Measurements from ENCODE around the gene OPN3. TPM values are rescaled to one million over a fixed set of nuclear protein-coding genes. Genes with fewer than 3 reads are reported as not detected.
A peak's percentile ranks its signal among the peaks of the same experiment; 100 is the strongest.

Gene OPN3
- total and polyA plus RNA-seq, 4 donors, result 8.4 to 14.3 (median 11.7) TPM

- Histone ChIP-seq H3K4me1 (ENCODE audit: control insufficient read depth, insufficient read depth, low read length) (no peaks in the 10 kb centered on the region), H3K27me3 (ENCODE audit: control insufficient read depth, insufficient read depth, low read length) (no peaks in the 10 kb centered on the region), H3K27ac (ENCODE audit: low read depth, low read length) (no peak overlapping the region), H3K36me3 (ENCODE audit: control insufficient read depth, insufficient read depth, low read length) (no peaks in the 10 kb centered on the region), H3K4me3 (ENCODE audit: low read depth, low read length) (no peak overlapping the region), H3K9me3 (ENCODE audit: control insufficient read depth, insufficient read depth, low read length) (no peaks in the 10 kb centered on the region)
- no peak for DNase-seq (ENCODE audit: low read depth in 4 of 6, low spot score in 6 of 6)
Observed at GRCh38 chr1:241630005-241630404, 10.2 kb downstream of the OPN3 start.

DNA sequence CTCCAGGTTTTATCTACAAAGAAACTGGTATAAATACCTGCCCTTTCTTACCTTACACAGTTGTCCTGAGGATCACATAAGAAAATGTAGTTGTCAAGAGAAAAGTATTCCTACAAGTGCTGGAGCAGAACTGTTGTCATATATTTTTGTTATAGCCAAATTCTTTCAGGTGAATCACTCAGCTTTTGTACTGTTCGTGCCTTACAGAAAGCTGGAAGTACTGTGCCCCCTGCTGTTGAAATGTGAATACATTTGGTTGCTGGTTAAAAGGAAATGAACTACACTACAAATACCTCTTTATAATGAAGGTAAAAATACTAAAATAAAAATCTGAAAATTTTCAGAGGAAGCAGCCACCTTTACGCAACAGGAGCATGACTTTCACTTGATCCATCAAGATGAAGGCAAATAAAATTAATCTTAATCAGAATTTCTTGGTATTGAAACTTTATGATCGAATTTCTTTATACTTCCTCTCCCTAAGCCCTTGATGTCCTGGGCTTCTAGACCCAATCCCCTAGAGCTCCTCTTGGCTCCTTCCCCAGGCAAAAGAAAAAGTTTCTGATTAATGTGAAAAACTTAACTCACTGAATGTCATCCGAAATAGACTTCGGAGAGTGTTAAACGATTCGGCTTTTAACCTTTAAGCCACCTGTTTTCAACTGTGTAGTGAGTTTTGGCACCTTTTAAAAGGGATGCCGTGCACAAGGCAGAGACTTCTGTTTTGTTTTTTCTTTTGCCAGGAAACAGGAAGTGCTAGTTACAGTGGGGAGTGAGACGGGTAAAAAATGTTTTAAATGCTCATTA lies 12.5 kb downstream of the OPN3 start:
- H3K27me3 ChIP-seq (ENCODE audit: control insufficient read depth, insufficient read depth, low read length), result no peaks in the 10 kb centered on the region
- H3K27ac ChIP-seq (ENCODE audit: low read depth, low read length), result no peak overlapping the region
- no CpG with 5 or more reads among the region's 9 CpGs for WGBS (ENCODE audit: insufficient coverage)
- no peaks in the 10 kb centered on the region for H3K9me3 ChIP-seq (ENCODE audit: control insufficient read depth, insufficient read depth, low read length)
- no peaks in the 10 kb centered on the region for H3K4me1 ChIP-seq (ENCODE audit: control insufficient read depth, insufficient read depth, low read length)
- DNase-seq (ENCODE audit: low read depth in 4 of 6, low spot score in 6 of 6), result peak in 3 of 6 donors; percentile 11 to 85 (median 46)
- H3K4me3 ChIP-seq (ENCODE audit: low read depth, low read length), result no peak overlapping the region
- no peaks in the 10 kb centered on the region for H3K36me3 ChIP-seq (ENCODE audit: control insufficient read depth, insufficient read depth, low read length)

- no peaks in the 10 kb centered on the region for H3K4me1 ChIP-seq (ENCODE audit: control insufficient read depth, insufficient read depth, low read length)
- H3K27ac ChIP-seq (ENCODE audit: low read depth, low read length), result no peak overlapping the region
- H3K36me3 ChIP-seq (ENCODE audit: control insufficient read depth, insufficient read depth, low read length), result no peaks in the 10 kb centered on the region
- DNase-seq (ENCODE audit: low read depth in 4 of 6, low spot score in 6 of 6), result no peak
- H3K4me3 ChIP-seq (ENCODE audit: low read depth, low read length), result no peak overlapping the region
- no peaks in the 10 kb centered on the region for H3K9me3 ChIP-seq (ENCODE audit: control insufficient read depth, insufficient read depth, low read length)
- 100% methylated on average over 1 of the region's 2 CpGs for WGBS (ENCODE audit: insufficient coverage)
- H3K27me3 ChIP-seq (ENCODE audit: control insufficient read depth, insufficient read depth, low read length), result no peaks in the 10 kb centered on the region
Observed at GRCh38 chr1:241624935-241625334, 15.2 kb downstream of the OPN3 start.

GRCh38 chr1:241622669-241623068 lies 17.5 kb downstream of the OPN3 start:
- Histone ChIP-seq H3K27ac (ENCODE audit: low read depth, low read length) (no peak overlapping the region), H3K27me3 (ENCODE audit: control insufficient read depth, insufficient read depth, low read length) (no peaks in the 10 kb centered on the region), H3K9me3 (ENCODE audit: control insufficient read depth, insufficient read depth, low read length) (no peaks in the 10 kb centered on the region), H3K4me3 (ENCODE audit: low read depth, low read length) (no peak overlapping the region), H3K36me3 (ENCODE audit: control insufficient read depth, insufficient read depth, low read length) (no peaks in the 10 kb centered on the region), H3K4me1 (ENCODE audit: control insufficient read depth, insufficient read depth, low read length) (no peaks in the 10 kb centered on the region)
- DNase-seq (ENCODE audit: low read depth in 4 of 6, low spot score in 6 of 6), result peak in 1 of 6 donors; percentile 49
- whole genome bisulfite sequencing (ENCODE audit: insufficient coverage), result 83% methylated on average over 2 of the region's 5 CpGs

GRCh38 chr1:241617426-241617825 lies 22.7 kb downstream of the OPN3 start:
- H3K27ac ChIP-seq (ENCODE audit: low read depth, low read length), result no peak overlapping the region
- peak in 1 of 6 donors; percentile 43 for DNase-seq (ENCODE audit: low read depth in 4 of 6, low spot score in 6 of 6)
- no peak overlapping the region for H3K4me3 ChIP-seq (ENCODE audit: low read depth, low read length)
- WGBS (ENCODE audit: insufficient coverage), result 57% methylated on average over 1 of the region's 7 CpGs
- no peaks in the 10 kb centered on the region for H3K9me3 ChIP-seq (ENCODE audit: control insufficient read depth, insufficient read depth, low read length)
- H3K27me3 ChIP-seq (ENCODE audit: control insufficient read depth, insufficient read depth, low read length), result no peaks in the 10 kb centered on the region
- H3K4me1 ChIP-seq (ENCODE audit: control insufficient read depth, insufficient read depth, low read length), result no peaks in the 10 kb centered on the region
- no peaks in the 10 kb centered on the region for H3K36me3 ChIP-seq (ENCODE audit: control insufficient read depth, insufficient read depth, low read length)

DNA sequence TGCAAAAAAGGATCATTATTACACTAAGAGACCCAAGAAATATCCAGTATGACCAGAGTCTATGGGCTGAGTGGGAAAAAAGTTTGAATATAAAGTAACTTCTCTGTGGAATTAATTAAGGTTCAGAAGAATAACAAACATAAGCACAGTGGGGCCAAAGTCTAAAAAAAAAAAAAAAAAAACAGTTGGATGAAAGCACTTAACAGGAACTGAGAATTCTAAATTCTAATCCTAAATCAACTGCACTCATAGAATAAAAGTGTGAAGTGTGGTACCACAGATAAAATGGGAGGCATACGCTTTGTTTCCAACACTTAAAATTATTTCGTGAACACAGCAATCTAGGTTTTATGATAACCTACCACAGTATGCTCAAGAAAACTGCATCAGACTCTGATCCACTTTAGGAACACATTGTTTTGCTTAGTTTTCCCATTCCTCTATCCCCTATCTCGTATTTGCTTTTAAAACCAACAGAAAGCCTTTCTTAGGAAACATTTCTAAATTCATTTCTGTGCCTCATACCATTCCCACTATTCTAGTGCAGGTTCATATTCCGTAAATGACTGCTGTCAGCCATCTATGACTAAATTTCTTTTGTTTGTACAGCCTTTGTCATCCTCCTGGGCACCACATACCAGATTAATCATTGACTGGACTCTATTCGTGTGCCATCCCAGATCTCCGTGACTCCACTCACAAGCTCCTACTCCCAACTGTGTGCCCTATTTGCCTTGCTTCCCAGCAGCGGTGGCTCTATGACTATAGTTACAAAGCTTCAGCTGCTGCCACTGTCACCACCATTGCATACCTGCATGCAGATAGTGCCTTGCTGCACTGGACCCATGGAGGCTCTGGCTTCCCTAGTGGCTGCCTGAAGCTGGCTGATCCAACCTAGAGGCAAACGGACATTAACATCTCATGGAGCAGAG lies 24.9 kb downstream of the OPN3 start:
- H3K4me3 ChIP-seq (ENCODE audit: low read depth, low read length), result no peak overlapping the region
- WGBS (ENCODE audit: insufficient coverage), result 71% methylated on average over 6 of the region's 8 CpGs
- H3K9me3 ChIP-seq (ENCODE audit: control insufficient read depth, insufficient read depth, low read length), result no peaks in the 10 kb centered on the region
- no peak for DNase-seq (ENCODE audit: low read depth in 4 of 6, low spot score in 6 of 6)
- no peak overlapping the region for H3K27ac ChIP-seq (ENCODE audit: low read depth, low read length)
- H3K27me3 ChIP-seq (ENCODE audit: control insufficient read depth, insufficient read depth, low read length), result no peaks in the 10 kb centered on the region
- no peaks in the 10 kb centered on the region for H3K4me1 ChIP-seq (ENCODE audit: control insufficient read depth, insufficient read depth, low read length)
- no peaks in the 10 kb centered on the region for H3K36me3 ChIP-seq (ENCODE audit: control insufficient read depth, insufficient read depth, low read length)

- Histone ChIP-seq H3K9me3 (ENCODE audit: control insufficient read depth, insufficient read depth, low read length) (no peaks in the 10 kb centered on the region), H3K36me3 (ENCODE audit: control insufficient read depth, insufficient read depth, low read length) (no peaks in the 10 kb centered on the region), H3K4me3 (ENCODE audit: low read depth, low read length) (no peak overlapping the region), H3K4me1 (ENCODE audit: control insufficient read depth, insufficient read depth, low read length) (no peaks in the 10 kb centered on the region), H3K27me3 (ENCODE audit: control insufficient read depth, insufficient read depth, low read length) (no peaks in the 10 kb centered on the region), H3K27ac (ENCODE audit: low read depth, low read length) (no peak overlapping the region)
- no peak for DNase-seq (ENCODE audit: low read depth in 4 of 6, low spot score in 6 of 6)
- WGBS (ENCODE audit: insufficient coverage), result 61% methylated on average over 3 of the region's 4 CpGs
Observed at GRCh38 chr1:241614572-241614971, 25.6 kb downstream of the OPN3 start.

DNA sequence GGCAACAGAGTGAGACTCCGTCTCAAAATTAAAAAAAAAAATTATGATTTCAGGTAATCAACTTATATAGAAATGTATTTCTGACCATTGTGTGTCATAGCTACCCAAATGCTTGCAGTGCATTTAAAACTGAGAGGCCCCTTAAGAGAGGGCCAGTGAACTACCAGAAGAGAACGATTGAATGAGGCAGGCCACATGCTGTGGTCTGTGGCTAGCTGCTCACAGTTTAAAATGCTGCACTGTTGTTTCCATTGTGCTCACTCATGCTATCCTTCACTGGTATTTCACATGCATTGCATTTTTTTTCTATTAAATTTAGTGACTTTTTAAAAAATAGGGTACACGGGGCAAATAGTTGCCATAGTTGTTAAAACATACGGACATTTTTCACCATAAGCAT lies 26.0 kb downstream of the OPN3 start:
- Histone ChIP-seq H3K4me3 (ENCODE audit: low read depth, low read length) (no peak overlapping the region), H3K27me3 (ENCODE audit: control insufficient read depth, insufficient read depth, low read length) (no peaks in the 10 kb centered on the region), H3K27ac (ENCODE audit: low read depth, low read length) (no peak overlapping the region), H3K36me3 (ENCODE audit: control insufficient read depth, insufficient read depth, low read length) (no peaks in the 10 kb centered on the region), H3K4me1 (ENCODE audit: control insufficient read depth, insufficient read depth, low read length) (no peaks in the 10 kb centered on the region), H3K9me3 (ENCODE audit: control insufficient read depth, insufficient read depth, low read length) (no peaks in the 10 kb centered on the region)
- 25% methylated on average over 1 of the region's 4 CpGs for WGBS (ENCODE audit: insufficient coverage)
- DNase-seq (ENCODE audit: low read depth in 4 of 6, low spot score in 6 of 6), result no peak

DNA sequence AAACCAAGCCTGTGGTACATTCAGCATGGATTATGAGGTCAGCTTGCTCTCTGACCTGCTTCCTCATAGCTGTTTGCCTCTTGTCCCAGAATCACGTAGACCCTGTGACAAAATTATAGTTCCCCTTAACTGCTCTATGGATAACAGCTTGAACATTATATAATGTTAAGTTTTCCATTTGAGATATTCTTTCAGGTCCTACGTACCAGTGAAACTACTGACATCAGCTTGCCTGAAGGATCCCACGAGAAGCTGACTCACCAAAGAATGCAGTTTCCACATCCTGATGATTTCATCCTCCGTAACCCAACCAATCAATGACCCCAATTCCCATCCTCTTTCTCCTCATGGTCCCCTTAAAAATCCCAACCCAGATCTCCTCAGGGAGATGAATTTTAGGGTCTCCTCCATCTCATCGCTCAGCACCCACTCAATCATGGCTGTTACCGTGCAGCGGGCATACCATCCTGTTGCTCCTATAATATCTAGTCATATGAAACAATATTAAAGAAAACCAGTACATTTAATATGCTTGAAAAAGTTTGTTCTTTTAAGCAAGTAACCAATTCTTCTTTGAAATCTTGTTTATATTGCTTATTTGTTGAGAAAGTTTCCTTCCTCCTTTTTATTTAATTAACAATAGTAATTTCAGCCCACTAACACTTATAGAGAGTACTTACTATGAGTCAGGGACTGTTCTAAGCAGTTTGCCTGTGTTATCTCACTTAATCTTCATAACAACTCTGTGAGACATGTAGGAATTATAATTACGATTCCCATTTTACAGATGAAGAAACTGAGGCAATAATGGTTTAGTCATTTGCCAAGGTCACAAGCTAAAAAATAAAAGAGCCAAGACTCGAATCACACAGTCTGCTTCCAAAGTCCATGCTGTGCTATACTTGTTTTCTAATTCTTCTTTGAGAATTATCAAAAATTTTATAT lies 27.4 kb downstream of the OPN3 start:
- no peak for DNase-seq (ENCODE audit: low read depth in 4 of 6, low spot score in 6 of 6)
- H3K4me3 ChIP-seq (ENCODE audit: low read depth, low read length), result no peak overlapping the region
- no peaks in the 10 kb centered on the region for H3K4me1 ChIP-seq (ENCODE audit: control insufficient read depth, insufficient read depth, low read length)
- H3K9me3 ChIP-seq (ENCODE audit: control insufficient read depth, insufficient read depth, low read length), result no peaks in the 10 kb centered on the region
- no peaks in the 10 kb centered on the region for H3K36me3 ChIP-seq (ENCODE audit: control insufficient read depth, insufficient read depth, low read length)
- WGBS (ENCODE audit: insufficient coverage), result 88% methylated on average over 2 of the region's 9 CpGs
- no peaks in the 10 kb centered on the region for H3K27me3 ChIP-seq (ENCODE audit: control insufficient read depth, insufficient read depth, low read length)
- H3K27ac ChIP-seq (ENCODE audit: low read depth, low read length), result no peak overlapping the region

Data from spinal cord (tissue), 10 donors.